Astrocyte (in vitro differentiated cells and primary cell): ENCODE results near the gene IST1.

Source experiments
- EZH2 ChIP-seq: IDR thresholded peaks from 2 replicates; pipeline ENCODE4 v1.6.1; 2012; ENCODE audit warnings: mild to moderate bottlenecking, low read length, inconsistent platforms; ENCODE audit not compliant: insufficient read depth
- TF ChIP-seq, protein P1 (sequence below): IDR thresholded peaks from 2 replicates; pipeline ENCODE4 v1.5.1; 2011; ENCODE audit warnings: low read depth, mild to moderate bottlenecking, inconsistent platforms, low read length, moderate library complexity; ENCODE audit not compliant: insufficient read depth

DNA sequence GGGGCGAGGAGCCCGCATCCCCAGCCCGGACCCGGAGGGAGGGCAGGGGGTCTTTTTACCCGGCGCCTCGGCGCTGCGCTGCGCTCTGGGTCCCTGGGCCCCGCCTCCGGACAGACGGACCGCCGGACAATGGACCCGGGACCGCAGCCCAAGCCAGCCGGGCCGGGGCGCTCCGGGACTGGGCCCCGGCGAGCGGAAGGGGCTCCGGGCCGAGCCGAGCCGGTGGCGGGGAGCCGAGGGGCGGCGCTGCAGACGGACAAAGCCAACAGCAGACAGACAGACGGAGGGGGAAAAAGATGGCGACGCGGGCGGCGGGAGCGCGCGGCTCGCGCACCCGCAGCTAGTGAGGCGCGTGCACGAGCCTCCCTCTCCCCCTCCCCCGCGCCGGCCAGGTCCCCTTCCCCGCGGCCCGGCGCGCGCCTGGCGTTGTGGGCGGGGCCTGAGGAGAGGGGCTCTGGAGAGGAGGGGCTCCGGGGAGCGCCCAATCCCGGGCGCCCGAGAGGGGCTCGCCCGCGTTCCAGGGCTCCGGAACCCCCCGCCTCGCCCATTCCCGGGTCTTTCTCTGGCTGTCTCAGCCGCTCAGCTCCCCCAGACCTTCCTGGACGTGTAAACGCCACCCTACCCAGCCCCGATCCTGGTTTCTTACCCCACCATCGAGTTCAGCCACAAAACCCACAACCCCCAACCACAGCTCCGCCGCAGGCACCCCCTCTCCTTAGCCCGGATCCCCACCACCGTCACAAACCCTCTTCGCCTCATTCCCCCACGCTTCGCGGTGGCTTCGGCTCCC lies 11.3 kb upstream of the IST1 start, which contains the start of gene ZNF821:
- TF ChIP-seq, protein P1, sequence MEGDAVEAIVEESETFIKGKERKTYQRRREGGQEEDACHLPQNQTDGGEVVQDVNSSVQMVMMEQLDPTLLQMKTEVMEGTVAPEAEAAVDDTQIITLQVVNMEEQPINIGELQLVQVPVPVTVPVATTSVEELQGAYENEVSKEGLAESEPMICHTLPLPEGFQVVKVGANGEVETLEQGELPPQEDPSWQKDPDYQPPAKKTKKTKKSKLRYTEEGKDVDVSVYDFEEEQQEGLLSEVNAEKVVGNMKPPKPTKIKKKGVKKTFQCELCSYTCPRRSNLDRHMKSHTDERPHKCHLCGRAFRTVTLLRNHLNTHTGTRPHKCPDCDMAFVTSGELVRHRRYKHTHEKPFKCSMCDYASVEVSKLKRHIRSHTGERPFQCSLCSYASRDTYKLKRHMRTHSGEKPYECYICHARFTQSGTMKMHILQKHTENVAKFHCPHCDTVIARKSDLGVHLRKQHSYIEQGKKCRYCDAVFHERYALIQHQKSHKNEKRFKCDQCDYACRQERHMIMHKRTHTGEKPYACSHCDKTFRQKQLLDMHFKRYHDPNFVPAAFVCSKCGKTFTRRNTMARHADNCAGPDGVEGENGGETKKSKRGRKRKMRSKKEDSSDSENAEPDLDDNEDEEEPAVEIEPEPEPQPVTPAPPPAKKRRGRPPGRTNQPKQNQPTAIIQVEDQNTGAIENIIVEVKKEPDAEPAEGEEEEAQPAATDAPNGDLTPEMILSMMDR: no peak
- no peak for TF ChIP-seq EZH2
